Testis (tissue), 2 donors: Measurements from ENCODE around the gene PIK3CB.

ENCODE experiments used
- POLR2A ChIP-seq: fragments of 450-650 bp; IDR thresholded peaks from one replicate; pipeline ENCODE4 v1.6.1; 2017; ENCODE audit warnings: antibody characterized with exemption, mild to moderate bottlenecking, moderate library complexity
- TF ChIP-seq, protein P1 (sequence below), 3 experiments: fragments of 450-650 bp in 2 of 3; fragments of 200-600 bp in 1 of 3; sonication (generic) in 1 of 3; IDR thresholded peaks; one replicate each; pipeline ENCODE4 v1.5.1; 2016 to 2019; ENCODE audit warnings: antibody characterized with exemption in 3 of 3, mild to moderate bottlenecking in 2 of 3, moderate library complexity in 1 of 3

DNA sequence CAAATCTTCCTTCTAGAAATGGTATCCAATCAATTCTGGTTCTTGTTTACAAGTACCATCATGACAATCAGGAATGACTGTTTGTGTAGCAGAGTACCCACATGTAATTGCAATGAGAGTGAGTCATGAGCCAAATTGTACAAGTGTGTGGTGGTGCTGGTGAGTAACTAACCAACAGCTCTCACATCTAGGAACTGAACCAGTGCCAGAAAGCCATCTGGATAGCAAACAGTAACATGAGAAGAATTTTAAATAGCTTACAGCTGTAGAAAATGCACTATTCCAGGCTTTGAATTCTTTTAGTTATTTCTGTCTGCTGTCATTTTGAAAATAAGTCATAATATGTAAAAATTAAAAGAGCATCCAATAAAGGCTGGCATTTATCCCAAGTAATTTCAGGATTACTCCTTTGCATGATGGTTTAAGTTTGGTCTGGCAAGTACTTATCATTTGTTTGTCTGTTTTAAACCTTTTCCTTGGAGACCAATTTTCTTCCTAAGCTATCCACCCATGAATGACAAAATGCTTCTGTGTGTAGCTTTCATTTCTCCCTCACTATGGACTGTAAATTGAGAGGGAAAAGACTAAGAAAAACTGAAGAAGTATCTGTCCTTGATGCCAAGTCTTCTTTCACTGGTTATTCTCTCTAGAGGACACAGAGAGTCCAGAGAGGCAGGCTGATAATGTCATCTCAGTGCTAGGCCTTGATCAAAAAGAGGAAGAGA, 60.0 kb downstream of the PIK3CB start:
- TF ChIP-seq, protein P1, sequence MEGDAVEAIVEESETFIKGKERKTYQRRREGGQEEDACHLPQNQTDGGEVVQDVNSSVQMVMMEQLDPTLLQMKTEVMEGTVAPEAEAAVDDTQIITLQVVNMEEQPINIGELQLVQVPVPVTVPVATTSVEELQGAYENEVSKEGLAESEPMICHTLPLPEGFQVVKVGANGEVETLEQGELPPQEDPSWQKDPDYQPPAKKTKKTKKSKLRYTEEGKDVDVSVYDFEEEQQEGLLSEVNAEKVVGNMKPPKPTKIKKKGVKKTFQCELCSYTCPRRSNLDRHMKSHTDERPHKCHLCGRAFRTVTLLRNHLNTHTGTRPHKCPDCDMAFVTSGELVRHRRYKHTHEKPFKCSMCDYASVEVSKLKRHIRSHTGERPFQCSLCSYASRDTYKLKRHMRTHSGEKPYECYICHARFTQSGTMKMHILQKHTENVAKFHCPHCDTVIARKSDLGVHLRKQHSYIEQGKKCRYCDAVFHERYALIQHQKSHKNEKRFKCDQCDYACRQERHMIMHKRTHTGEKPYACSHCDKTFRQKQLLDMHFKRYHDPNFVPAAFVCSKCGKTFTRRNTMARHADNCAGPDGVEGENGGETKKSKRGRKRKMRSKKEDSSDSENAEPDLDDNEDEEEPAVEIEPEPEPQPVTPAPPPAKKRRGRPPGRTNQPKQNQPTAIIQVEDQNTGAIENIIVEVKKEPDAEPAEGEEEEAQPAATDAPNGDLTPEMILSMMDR (IDR thresholded peaks at IDR 0.05), result no peak
- TF ChIP-seq POLR2A, result no peak
